ENCODE data around the gene EIF5A. TPM values are rescaled to one million over a fixed set of nuclear protein-coding genes. Genes with fewer than 3 reads are reported as not detected.
"Not testable (repeated sequence)": the region's sequence is repeated elsewhere in the genome, so short reads cannot be mapped to it uniquely, and the experiment has no call there.

Gene EIF5A
- total RNA-seq, 1 experiment from 2014 or later = 345 TPM

GRCh38 chr17:7334938-7335538 is 27.6 kb downstream of the EIF5A start:
- no peaks in the 10 kb centered on the region for H3K9me3 Mint-ChIP-seq (ENCODE audit: unreplicated experiment)

GRCh38 chr17:7335765-7336164 is 28.3 kb downstream of the EIF5A start:
- BruUV-seq (replicated peaks); H3K27me3 ChIP-seq (replicated peaks; ENCODE audit: control insufficient read depth, insufficient read depth, low read length); H3K4me1 Mint-ChIP-seq (ENCODE audit: low read depth, unreplicated experiment); H3K27ac Mint-ChIP-seq (ENCODE audit: unreplicated experiment); H3K36me3 Mint-ChIP-seq (ENCODE audit: insufficient read depth, unreplicated experiment); H3K4me1 ChIP-seq; DNase-seq; POLR2A ChIA-PET; H3K36me3 ChIP-seq (ENCODE audit: control insufficient read depth, insufficient read depth, low read length); CTCF ChIA-PET; H3K27me3 Mint-ChIP-seq (ENCODE audit: insufficient read depth, unreplicated experiment); H3K9me3 Mint-ChIP-seq (ENCODE audit: unreplicated experiment); intact Hi-C loops (cut with micrococcal nuclease; ENCODE audit: unreplicated experiment); H3K9me3 ChIP-seq; H3K4me3 Mint-ChIP-seq (ENCODE audit: unreplicated experiment); H3K4me3 ChIP-seq (ENCODE audit: low read depth, low read length): not testable (repeated sequence)

More at GRCh38 chr17:7334938-7335538, 27.6 kb downstream of the EIF5A start:
- no TSS peak for BruUV-seq (replicated peaks)
- H3K9me3 ChIP-seq = no peaks in the 10 kb centered on the region
- no peaks in the 10 kb centered on the region for H3K27me3 ChIP-seq (replicated peaks; ENCODE audit: control insufficient read depth, insufficient read depth, low read length)
- H3K4me3 Mint-ChIP-seq (ENCODE audit: unreplicated experiment) = no peak overlapping the region
- TF ChIP-seq, protein P1, sequence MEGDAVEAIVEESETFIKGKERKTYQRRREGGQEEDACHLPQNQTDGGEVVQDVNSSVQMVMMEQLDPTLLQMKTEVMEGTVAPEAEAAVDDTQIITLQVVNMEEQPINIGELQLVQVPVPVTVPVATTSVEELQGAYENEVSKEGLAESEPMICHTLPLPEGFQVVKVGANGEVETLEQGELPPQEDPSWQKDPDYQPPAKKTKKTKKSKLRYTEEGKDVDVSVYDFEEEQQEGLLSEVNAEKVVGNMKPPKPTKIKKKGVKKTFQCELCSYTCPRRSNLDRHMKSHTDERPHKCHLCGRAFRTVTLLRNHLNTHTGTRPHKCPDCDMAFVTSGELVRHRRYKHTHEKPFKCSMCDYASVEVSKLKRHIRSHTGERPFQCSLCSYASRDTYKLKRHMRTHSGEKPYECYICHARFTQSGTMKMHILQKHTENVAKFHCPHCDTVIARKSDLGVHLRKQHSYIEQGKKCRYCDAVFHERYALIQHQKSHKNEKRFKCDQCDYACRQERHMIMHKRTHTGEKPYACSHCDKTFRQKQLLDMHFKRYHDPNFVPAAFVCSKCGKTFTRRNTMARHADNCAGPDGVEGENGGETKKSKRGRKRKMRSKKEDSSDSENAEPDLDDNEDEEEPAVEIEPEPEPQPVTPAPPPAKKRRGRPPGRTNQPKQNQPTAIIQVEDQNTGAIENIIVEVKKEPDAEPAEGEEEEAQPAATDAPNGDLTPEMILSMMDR (IDR thresholded peaks at IDR 0.05; ENCODE audit: insufficient read depth in 1 of 2, low read depth in 1 of 2, low read length in 1 of 2, severe bottlenecking in 1 of 2, unreplicated experiment in 1 of 2) = no peak
- no peak overlapping the region for H3K27ac Mint-ChIP-seq (ENCODE audit: unreplicated experiment)
- peaks cover 2% of the 10 kb centered on the region for H3K36me3 Mint-ChIP-seq (ENCODE audit: insufficient read depth, unreplicated experiment)
- ChIA-PET CTCF (interaction anchor here (0.7 kb wide), 1 partner anchor 21 kb away, joined by 3 read pairs; no protein-coding TSS in a partner anchor), POLR2A (no interaction called here)
- DNase-seq = no peak
- no peaks in the 10 kb centered on the region for H3K4me1 Mint-ChIP-seq (ENCODE audit: low read depth, unreplicated experiment)
- H3K4me3 ChIP-seq (ENCODE audit: low read depth, low read length) = no peak overlapping the region
- intact Hi-C loops (cut with micrococcal nuclease; ENCODE audit: unreplicated experiment) = no loop called here
- no peaks in the 10 kb centered on the region for H3K36me3 ChIP-seq (ENCODE audit: control insufficient read depth, insufficient read depth, low read length)
- no peaks in the 10 kb centered on the region for H3K27me3 Mint-ChIP-seq (ENCODE audit: insufficient read depth, unreplicated experiment)
- 0 out of 2 replicates have a peak, but pooled peaks cover 4% of the 10 kb centered on the region for H3K4me1 ChIP-seq

DNA sequence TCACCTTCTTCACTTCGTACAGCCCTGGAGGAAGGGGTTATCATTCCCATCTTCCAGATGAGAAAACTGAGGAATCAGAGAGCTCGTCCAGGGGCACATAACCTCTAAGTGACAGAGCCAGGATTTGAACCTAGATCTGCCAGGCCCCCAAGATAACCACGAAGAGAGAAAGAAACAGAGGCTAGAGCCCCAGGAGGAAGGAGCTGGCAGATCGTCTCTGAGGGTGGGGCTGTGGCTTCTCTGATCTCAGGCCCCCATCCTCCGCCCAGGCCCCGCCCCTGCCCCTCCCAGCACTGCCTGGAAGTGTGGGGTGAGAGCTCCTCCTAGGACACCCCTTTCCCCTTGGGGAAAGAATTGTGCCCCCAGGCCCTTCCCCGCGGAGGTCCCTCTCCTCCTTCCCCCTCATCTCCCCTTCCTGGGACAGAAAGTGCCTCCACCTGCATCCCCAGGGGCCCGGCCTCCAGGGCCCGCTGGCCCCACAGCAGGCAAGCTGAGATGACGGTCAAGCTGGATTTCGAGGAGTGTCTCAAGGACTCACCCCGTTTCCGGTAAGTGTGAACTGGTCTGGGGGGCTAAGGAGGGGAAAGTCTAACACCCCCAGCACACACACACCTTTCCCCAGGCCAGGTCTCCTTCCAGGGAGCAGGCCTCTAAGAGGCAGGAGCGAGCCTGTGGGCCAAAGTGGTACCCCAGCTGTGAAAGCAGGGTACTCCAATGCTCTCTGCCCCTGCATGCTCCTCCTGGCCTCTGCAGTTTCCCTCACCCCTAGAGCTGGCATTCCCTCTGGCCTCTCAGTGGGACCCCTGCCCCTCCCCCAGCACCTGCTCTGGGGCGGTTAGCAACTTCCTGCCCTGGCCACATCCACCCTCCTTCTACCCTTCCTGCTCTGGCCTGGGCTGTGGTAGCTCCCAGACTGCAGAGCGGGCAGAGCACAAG is 29.1 kb downstream of the EIF5A start, which contains the start of gene ACAP1:
TSS of gene ACAP1 (plus strand) at position 290 of the 936 bp plus-strand sequence. CDS start at position 496, 206 bp downstream.
- H3K36me3 ChIP-seq (ENCODE audit: control insufficient read depth, insufficient read depth, low read length) = no peaks in the 10 kb centered on the region
- H3K27me3 ChIP-seq (replicated peaks; ENCODE audit: control insufficient read depth, insufficient read depth, low read length) = no peaks in the 10 kb centered on the region
- CTCF ChIA-PET = no interaction called here
- Mint-ChIP-seq H3K36me3 (ENCODE audit: insufficient read depth, unreplicated experiment) (peaks cover 4% of the 10 kb centered on the region), H3K4me1 (ENCODE audit: low read depth, unreplicated experiment) (no peaks in the 10 kb centered on the region), H3K9me3 (ENCODE audit: unreplicated experiment) (no peaks in the 10 kb centered on the region), H3K4me3 (ENCODE audit: unreplicated experiment) (no peak within 1 kb of the TSS), H3K27me3 (ENCODE audit: insufficient read depth, unreplicated experiment) (peaks cover 2% of the 10 kb centered on the region), H3K27ac (ENCODE audit: unreplicated experiment) (no peak within 1 kb of the TSS)
- no peak for DNase-seq
- H3K4me1 ChIP-seq = no peaks in the 10 kb centered on the region
- no peaks in the 10 kb centered on the region for H3K9me3 ChIP-seq
- TF ChIP-seq, protein P1 (IDR thresholded peaks at IDR 0.05; ENCODE audit: insufficient read depth in 1 of 2, low read depth in 1 of 2, low read length in 1 of 2, severe bottlenecking in 1 of 2, unreplicated experiment in 1 of 2) = no peak
- POLR2A ChIA-PET = no interaction called here
- BruUV-seq (replicated peaks) = no TSS peak
- H3K4me3 ChIP-seq (ENCODE audit: low read depth, low read length) = no peak within 1 kb of the TSS
- intact Hi-C loops (cut with micrococcal nuclease; ENCODE audit: unreplicated experiment) = no loop called here

DNA sequence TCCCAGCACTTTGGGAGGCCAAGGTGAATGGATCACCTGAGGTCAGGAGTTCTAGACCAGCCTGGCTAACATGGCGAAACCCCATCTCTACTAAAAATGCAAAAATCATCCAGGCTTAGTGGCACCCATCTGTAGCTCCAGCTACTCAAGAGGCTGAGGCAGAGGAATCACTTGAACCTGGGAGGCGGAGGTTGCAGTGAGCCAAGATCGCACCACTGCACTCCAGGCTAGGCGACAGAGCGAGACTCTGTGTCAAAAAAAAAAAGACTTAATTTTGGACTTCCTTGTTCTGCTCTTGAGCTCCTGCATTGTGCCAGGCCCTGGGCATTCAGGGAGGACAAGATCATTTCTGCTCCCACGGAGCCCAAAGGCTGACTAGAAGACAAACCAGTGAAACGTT is 30.2 kb downstream of the EIF5A start:
- H3K4me1 ChIP-seq; H3K27me3 ChIP-seq (replicated peaks; ENCODE audit: control insufficient read depth, insufficient read depth, low read length); BruUV-seq (replicated peaks); H3K9me3 Mint-ChIP-seq (ENCODE audit: unreplicated experiment); H3K36me3 ChIP-seq (ENCODE audit: control insufficient read depth, insufficient read depth, low read length); CTCF ChIA-PET; H3K27ac Mint-ChIP-seq (ENCODE audit: unreplicated experiment); H3K27me3 Mint-ChIP-seq (ENCODE audit: insufficient read depth, unreplicated experiment); H3K9me3 ChIP-seq; intact Hi-C loops (cut with micrococcal nuclease; ENCODE audit: unreplicated experiment); DNase-seq; H3K4me3 Mint-ChIP-seq (ENCODE audit: unreplicated experiment); H3K4me3 ChIP-seq (ENCODE audit: low read depth, low read length); H3K4me1 Mint-ChIP-seq (ENCODE audit: low read depth, unreplicated experiment); POLR2A ChIA-PET: not testable (repeated sequence)
- H3K36me3 Mint-ChIP-seq (ENCODE audit: insufficient read depth, unreplicated experiment) = peaks cover 11% of the 10 kb centered on the region

All from Caco-2 (cell line).